Right lobe of liver (tissue), 6 donors: ENCODE results near the gene SYNPO. TPM values are rescaled to one million over a fixed set of nuclear protein-coding genes. Genes with fewer than 3 reads are reported as not detected.

Experiments used
- ATAC-seq, 4 donors: fragments of 200-7000 bp; cut with Tn5 transposase; one replicate each; pipeline ENCODE4 v1.9.1; 2020; ENCODE audit warnings: mild to moderate bottlenecking in 4 of 4, moderate library complexity in 4 of 4
- DNase-seq, 3 donors: peaks; one replicate each; pipeline ENCODE4 v3.0.0-alpha.2; 2020
- H3K27ac ChIP-seq, 3 donors: fragments of 200-600 bp; one replicate each; pipeline ENCODE4 v1.8.0; 2022
- H3K27me3 ChIP-seq, 2 donors: fragments of 200-600 bp; one replicate each; pipeline ENCODE4 v1.8.0; 2022
- H3K36me3 ChIP-seq, 4 donors: fragments of 200-600 bp; sonication (generic) in 1 of 4; one replicate each; pipeline versions ENCODE4 v1.5.1 to v1.8.0; 2017 to 2022; ENCODE audit warnings: control low read depth in 1 of 4
- H3K4me1 ChIP-seq, 4 donors: fragments of 200-600 bp; sonication (generic) in 1 of 4; one replicate each; pipeline versions ENCODE4 v1.5.1 to v1.8.0; 2017 to 2022; ENCODE audit warnings: control low read depth in 1 of 4
- H3K4me3 ChIP-seq, 3 donors: fragments of 200-600 bp; one replicate each; pipeline ENCODE4 v1.8.0; 2022
- H3K9me3 ChIP-seq, 4 donors: fragments of 200-600 bp; sonication (generic) in 1 of 4; one replicate each; pipeline versions ENCODE4 v1.5.1 to v1.8.0; 2017 to 2022; ENCODE audit warnings: control low read depth in 1 of 4
- CTCF ChIP-seq, 4 donors: fragments of 200-600 bp in 3 of 4; fragments of 450-650 bp in 1 of 4; IDR thresholded peaks; one replicate each; pipeline versions ENCODE4 v1.5.1 to v1.8.0; 2016 to 2022; ENCODE audit warnings: antibody characterized with exemption in 4 of 4, mild to moderate bottlenecking in 2 of 4
- POLR2A ChIP-seq: fragments of 450-650 bp; IDR thresholded peaks from one replicate; pipeline ENCODE4 v1.6.1; 2017; ENCODE audit warnings: antibody characterized with exemption, mild to moderate bottlenecking
- WGBS: methylation state at CpG from one replicate; pipeline ENCODE4 v1.1.6; 2018; ENCODE audit warnings: low coverage, low lambda C conversion rate; ENCODE audit not compliant: insufficient coverage; ENCODE audit errors: missing lambda C conversion rate; 5-methylcytosine and 5-hydroxymethylcytosine counted together
- intact Hi-C, 2 donors: fragments of 100-400 bp; cut with DNase I; formaldehyde crosslinking; loops; one replicate each; pipeline versions ENCODE4 v1.11.2 to v1.14.1; 2022
- total RNA-seq, 6 experiments: library from RNA; depleted of rRNA in 2 of 6; stranded (reverse); fragments of >200 nt in 2 of 6; fragmentation: NEBNext Ultra II Directional in 3 of 6; extraction: Animal tissue kit (Norgen Biotek cat#: 25700) in 3 of 6; gene quantifications; one replicate each; pipeline versions ENCODE4 v1.1.0 to v1.2.4, GENCODE V29; 2016 to 2023
- donor health status: DM: no; HTN: yes; CAD: no.
- donor health status: DM: no; HTN: no; CAD: no.
- donor health status: DM: no; HTN: no; CAD: no.
- donor health status: DM: no; HTN: yes; CAD: no.
- donor health status: DM: no; HTN: yes; CAD: no.

Gene SYNPO
- total RNA-seq, 6 experiments from 2014 or later = 23.4 to 51.8 (median 35.6) TPM

GRCh38 chr5:150607991-150608390 is 32.5 kb upstream of the SYNPO start:
- intact Hi-C loops = no loop called here
- ATAC-seq (no peak), DNase-seq (peak in 1 of 3 donors; percentile 7)
- TF ChIP-seq CTCF (IDR thresholded peaks at IDR 0.05) = no peak
- TF ChIP-seq POLR2A = no peak
- no peak overlapping the region for H3K4me3 ChIP-seq
- no peak overlapping the region for H3K27ac ChIP-seq
- H3K36me3 ChIP-seq = no peaks in the 10 kb centered on the region
- H3K27me3 ChIP-seq = no peaks in the 10 kb centered on the region
- H3K9me3 ChIP-seq = no peaks in the 10 kb centered on the region
- WGBS = 100% methylated on average over 4 of the region's 4 CpGs
- peaks cover 2 to 31% (median 16%) of the 10 kb centered on the region in 4 donors for H3K4me1 ChIP-seq

GRCh38 chr5:150608991-150609390 is 31.5 kb upstream of the SYNPO start:
- intact Hi-C loops = no loop called here
- ATAC-seq (no peak), DNase-seq (peak in 1 of 3 donors; percentile 4)
- Histone ChIP-seq H3K27ac (peak overlapping the region in 1 of 3 donors; percentile 87), H3K9me3 (no peaks in the 10 kb centered on the region), H3K4me3 (no peak overlapping the region), H3K36me3 (no peaks in the 10 kb centered on the region), H3K4me1 (peaks cover 2 to 41% (median 23%) of the 10 kb centered on the region in 4 donors), H3K27me3 (no peaks in the 10 kb centered on the region)
- 72% methylated on average over 5 of the region's 5 CpGs for WGBS
- no peak for TF ChIP-seq CTCF (IDR thresholded peaks at IDR 0.05)
- TF ChIP-seq POLR2A = no peak

GRCh38 chr5:150609843-150610584 is 30.4 kb upstream of the SYNPO start:
- 20% methylated on average over 3 of the region's 7 CpGs for WGBS
- TF ChIP-seq POLR2A (no peak), CTCF (IDR thresholded peaks at IDR 0.05) (no peak)
- H3K27ac ChIP-seq = peak overlapping the region; percentile 3 to 87 (median 43)
- H3K36me3 ChIP-seq = no peaks in the 10 kb centered on the region
- no peak overlapping the region for H3K4me3 ChIP-seq
- intact Hi-C loops = no loop called here
- peaks cover 2 to 51% (median 33%) of the 10 kb centered on the region in 4 donors for H3K4me1 ChIP-seq
- no peaks in the 10 kb centered on the region for H3K27me3 ChIP-seq
- DNase-seq (peak in 2 of 3 donors; percentile 49 to 69), ATAC-seq (peak; percentile 65 to 76 (median 70))
- H3K9me3 ChIP-seq = no peaks in the 10 kb centered on the region

GRCh38 chr5:150611026-150611425 is 29.4 kb upstream of the SYNPO start:
- Histone ChIP-seq H3K4me1 (peaks cover 2 to 60% (median 38%) of the 10 kb centered on the region in 4 donors), H3K27ac (peak overlapping the region; percentile 22 to 87 (median 43)), H3K4me3 (no peak overlapping the region), H3K9me3 (no peaks in the 10 kb centered on the region), H3K36me3 (no peaks in the 10 kb centered on the region), H3K27me3 (no peaks in the 10 kb centered on the region)
- intact Hi-C loops = no loop called here
- ATAC-seq (peak in 2 of 4 donors; percentile 1), DNase-seq (peak in 2 of 3 donors; percentile 22 to 76)
- 23% methylated on average over 6 of the region's 6 CpGs for WGBS
- TF ChIP-seq CTCF (IDR thresholded peaks at IDR 0.05) (no peak), POLR2A (no peak)
